ENCODE data around the gene STPG3.

DNA sequence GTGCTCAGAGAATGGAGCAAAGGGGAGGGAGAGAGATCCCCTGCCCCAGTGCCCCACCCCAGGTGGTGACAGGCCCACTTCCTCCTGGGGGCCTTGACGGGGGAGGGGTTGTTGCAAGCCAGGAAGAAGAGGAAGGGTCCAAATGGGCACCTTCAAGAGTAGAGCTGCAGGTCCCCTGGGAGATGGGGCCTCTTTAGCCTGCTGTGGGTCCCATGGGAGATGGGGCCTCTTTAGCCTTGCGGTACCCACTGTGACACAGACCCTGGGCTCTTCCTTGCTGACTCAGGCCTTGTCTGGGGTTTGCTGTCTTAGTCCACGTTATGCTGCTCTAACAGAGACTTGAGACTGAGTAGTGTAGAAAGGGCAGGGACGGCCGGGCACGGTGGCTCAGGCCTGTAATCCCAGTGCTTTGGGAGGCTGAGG, 16.9 kb downstream of the STPG3 start:
- TF ChIP-seq SUPT5H (IDR thresholded peaks at IDR 0.05) (no peak), ZNF740 (CRISPR knock-in tag; IDR thresholded peaks at IDR 0.05) (no peak), ZNF740 (tag; IDR thresholded peaks at IDR 0.05) (no peak), POLR2A (conservative IDR thresholded peaks at IDR 0.05) (no peak), TAF15 (IDR thresholded peaks at IDR 0.05; ENCODE audit: low read depth, low read length) (no peak), NCOA2 (IDR thresholded peaks at IDR 0.05; ENCODE audit: partially characterized antibody in 2 of 2) (no peak), POLR2H (tag; IDR thresholded peaks at IDR 0.05; ENCODE audit: low read depth) (no peak), FOXJ2 (tag; IDR thresholded peaks at IDR 0.05) (no peak), EP300 (IDR thresholded peaks at IDR 0.05; ENCODE audit: low read length) (no peak), ZNF274 (IDR thresholded peaks at IDR 0.05; ENCODE audit: borderline replicate concordance, low read depth, low read length) (no peak), SNAPC5 (CRISPR knock-in tag; IDR thresholded peaks at IDR 0.05) (no peak)
- TF ChIP-seq, protein P1, sequence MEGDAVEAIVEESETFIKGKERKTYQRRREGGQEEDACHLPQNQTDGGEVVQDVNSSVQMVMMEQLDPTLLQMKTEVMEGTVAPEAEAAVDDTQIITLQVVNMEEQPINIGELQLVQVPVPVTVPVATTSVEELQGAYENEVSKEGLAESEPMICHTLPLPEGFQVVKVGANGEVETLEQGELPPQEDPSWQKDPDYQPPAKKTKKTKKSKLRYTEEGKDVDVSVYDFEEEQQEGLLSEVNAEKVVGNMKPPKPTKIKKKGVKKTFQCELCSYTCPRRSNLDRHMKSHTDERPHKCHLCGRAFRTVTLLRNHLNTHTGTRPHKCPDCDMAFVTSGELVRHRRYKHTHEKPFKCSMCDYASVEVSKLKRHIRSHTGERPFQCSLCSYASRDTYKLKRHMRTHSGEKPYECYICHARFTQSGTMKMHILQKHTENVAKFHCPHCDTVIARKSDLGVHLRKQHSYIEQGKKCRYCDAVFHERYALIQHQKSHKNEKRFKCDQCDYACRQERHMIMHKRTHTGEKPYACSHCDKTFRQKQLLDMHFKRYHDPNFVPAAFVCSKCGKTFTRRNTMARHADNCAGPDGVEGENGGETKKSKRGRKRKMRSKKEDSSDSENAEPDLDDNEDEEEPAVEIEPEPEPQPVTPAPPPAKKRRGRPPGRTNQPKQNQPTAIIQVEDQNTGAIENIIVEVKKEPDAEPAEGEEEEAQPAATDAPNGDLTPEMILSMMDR (IDR thresholded peaks at IDR 0.05 in 2 of 3, conservative IDR thresholded peaks at IDR 0.05 in 1 of 3; ENCODE audit: insufficient read depth in 2 of 3, low read depth in 1 of 3, low read length in 3 of 3): no peak
